GM12864 (cell line): ENCODE measurements around the gene PLEKHA6.

Source experiments
- DNase-seq: peaks from one replicate; pipeline ENCODE4 v3.0.0-alpha.2; 2011; ENCODE audit warnings: low read depth
- H3K4me3 ChIP-seq: 2 replicates; pipeline ENCODE4 v1.5.1; 2011; ENCODE audit warnings: mild to moderate bottlenecking, low read depth, low read length, control low read depth
- TF ChIP-seq, protein P1 (sequence below): IDR thresholded peaks from 2 replicates; pipeline ENCODE4 v1.5.1; 2011; ENCODE audit warnings: low read depth, mild to moderate bottlenecking, moderate library complexity, low read length, control low read depth, inconsistent platforms; ENCODE audit errors: missing control alignments

The PLEKHA6 gene

GRCh38 chr1:204296431-204296988 is 63.2 kb downstream of the PLEKHA6 start:
- no peak for DNase-seq
- TF ChIP-seq, protein P1, sequence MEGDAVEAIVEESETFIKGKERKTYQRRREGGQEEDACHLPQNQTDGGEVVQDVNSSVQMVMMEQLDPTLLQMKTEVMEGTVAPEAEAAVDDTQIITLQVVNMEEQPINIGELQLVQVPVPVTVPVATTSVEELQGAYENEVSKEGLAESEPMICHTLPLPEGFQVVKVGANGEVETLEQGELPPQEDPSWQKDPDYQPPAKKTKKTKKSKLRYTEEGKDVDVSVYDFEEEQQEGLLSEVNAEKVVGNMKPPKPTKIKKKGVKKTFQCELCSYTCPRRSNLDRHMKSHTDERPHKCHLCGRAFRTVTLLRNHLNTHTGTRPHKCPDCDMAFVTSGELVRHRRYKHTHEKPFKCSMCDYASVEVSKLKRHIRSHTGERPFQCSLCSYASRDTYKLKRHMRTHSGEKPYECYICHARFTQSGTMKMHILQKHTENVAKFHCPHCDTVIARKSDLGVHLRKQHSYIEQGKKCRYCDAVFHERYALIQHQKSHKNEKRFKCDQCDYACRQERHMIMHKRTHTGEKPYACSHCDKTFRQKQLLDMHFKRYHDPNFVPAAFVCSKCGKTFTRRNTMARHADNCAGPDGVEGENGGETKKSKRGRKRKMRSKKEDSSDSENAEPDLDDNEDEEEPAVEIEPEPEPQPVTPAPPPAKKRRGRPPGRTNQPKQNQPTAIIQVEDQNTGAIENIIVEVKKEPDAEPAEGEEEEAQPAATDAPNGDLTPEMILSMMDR, result no peak
- H3K4me3 ChIP-seq, result no peak overlapping the region

DNA sequence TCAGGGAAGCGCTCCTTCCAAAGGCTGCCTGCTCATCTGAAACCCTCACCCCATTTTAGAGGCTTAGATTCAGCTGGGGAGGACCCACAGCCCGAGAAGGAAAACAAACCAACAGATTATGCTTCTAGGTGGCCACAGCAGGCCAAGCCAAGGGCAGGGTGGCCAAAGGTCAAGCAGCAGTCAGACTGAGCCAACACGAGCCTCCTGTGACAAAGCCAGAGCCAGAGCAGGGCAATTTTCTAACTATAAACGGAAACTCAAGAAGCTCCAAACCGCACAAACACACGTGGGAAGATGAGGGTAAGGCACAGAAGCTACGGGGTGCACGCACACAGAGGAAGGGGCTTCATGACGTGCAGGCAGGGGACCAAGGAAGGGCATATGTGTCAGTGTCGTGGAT is 64.1 kb downstream of the PLEKHA6 start:
- no peak for DNase-seq
- TF ChIP-seq, protein P1, result no peak
- no peak overlapping the region for H3K4me3 ChIP-seq

DNA sequence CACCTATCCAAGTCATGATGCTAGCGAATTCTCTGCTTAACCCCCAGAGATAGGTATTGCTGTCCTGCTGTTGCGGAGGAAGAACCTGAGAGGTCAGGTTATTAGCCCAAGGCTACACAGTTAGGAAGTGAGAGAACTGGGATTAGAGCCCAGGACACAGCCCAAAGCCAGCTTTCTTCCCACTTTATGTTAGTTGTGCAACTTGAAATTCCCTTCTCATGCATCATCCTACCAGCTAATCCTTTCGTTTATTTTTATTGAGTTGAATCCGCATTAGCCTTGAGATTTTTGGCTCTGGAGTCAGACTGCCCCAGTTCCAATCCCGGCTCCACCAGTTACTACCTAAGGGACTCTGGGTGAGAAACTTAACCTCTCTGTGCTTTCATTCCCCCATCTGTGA is 65.4 kb downstream of the PLEKHA6 start:
- DNase-seq, result no peak
- no peak overlapping the region for H3K4me3 ChIP-seq
- TF ChIP-seq, protein P1, result no peak

DNA sequence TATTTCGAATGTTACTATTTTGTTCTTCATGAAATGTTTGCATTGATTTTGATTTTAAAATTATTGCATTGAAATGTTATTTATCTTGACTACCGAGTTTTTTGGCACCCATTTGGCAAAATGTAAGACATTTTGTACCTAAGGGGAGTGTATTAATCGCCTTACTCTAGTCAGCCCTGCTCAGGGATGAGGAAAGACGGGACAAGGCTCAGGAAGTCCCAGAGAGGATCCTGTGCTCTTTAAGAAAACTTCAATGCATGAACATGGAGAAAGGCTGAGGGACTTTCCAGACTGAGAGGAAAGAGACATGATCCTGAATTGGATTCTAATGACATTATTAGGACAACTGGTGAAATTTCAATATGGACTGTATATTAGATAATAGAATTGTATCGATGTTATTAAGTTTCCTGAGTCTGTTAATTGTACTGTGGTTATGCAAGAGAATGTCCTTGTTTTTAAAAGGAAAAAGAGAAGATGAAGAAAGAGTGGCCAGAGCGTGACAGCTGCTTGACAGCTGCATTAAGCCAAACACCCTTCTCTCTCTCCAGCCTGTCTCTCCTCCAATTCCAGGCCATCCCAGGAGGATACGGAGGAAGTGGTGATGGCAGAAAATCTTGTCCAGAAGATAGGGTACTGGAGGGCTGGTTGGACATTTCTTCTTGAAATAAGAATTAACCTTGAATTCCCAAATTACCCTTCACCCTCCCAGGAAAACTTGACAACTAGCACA is 66.0 kb downstream of the PLEKHA6 start:
- TF ChIP-seq, protein P1, result no peak
- no peak overlapping the region for H3K4me3 ChIP-seq
- no peak for DNase-seq

- no peak for DNase-seq
- TF ChIP-seq, protein P1, result no peak
These were observed 67.0 kb downstream of the PLEKHA6 start for GRCh38 chr1:204292740-204293139.

GRCh38 chr1:204289280-204289679 is 70.4 kb downstream of the PLEKHA6 start:
- no peak overlapping the region for H3K4me3 ChIP-seq
- TF ChIP-seq, protein P1, result no peak
- no peak for DNase-seq

More at GRCh38 chr1:204292740-204293139, 67.0 kb downstream of the PLEKHA6 start:
- no peak overlapping the region for H3K4me3 ChIP-seq
